HepG2 (cell line): Measurements from ENCODE around the gene TWNK. TPM values are rescaled to one million over a fixed set of nuclear protein-coding genes. Genes with fewer than 3 reads are reported as not detected.

Experiments used
- ADNP ChIP-seq: sonication (generic); formaldehyde crosslinking; IDR thresholded peaks from 2 replicates; pipeline ENCODE4 v1.4.0; 2020; ENCODE audit warnings: missing genetic modification reagents
- CHD2 ChIP-seq: IDR thresholded peaks from 2 replicates; pipeline ENCODE4 v1.6.1; 2011; ENCODE audit warnings: low read depth, low read length, improper control_type of control experiment
- DZIP1 ChIP-seq: sonication (generic); formaldehyde crosslinking; IDR thresholded peaks from 2 replicates; pipeline ENCODE4 v1.5.0; 2020; ENCODE audit warnings: mild to moderate bottlenecking, missing genetic modification reagents
- FIP1L1 ChIP-seq: fragments of 200-400 bp; formaldehyde crosslinking; IDR thresholded peaks from 2 replicates; pipeline ENCODE4 v1.6.1; 2018; ENCODE audit warnings: low read depth, mild to moderate bottlenecking, low read length, moderate library complexity, borderline replicate concordance; ENCODE audit not compliant: insufficient read depth
- FOSL2 ChIP-seq: sonication (generic); formaldehyde crosslinking; IDR thresholded peaks from 2 replicates; pipeline ENCODE4 v1.4.0; 2020; ENCODE audit warnings: missing genetic modification reagents
- GTF2F1 ChIP-seq: fragments of 150-350 bp; IDR thresholded peaks from 2 replicates; pipeline ENCODE4 v1.6.1; 2014; ENCODE audit warnings: low read length
- HOXD1 ChIP-seq: sonication (generic); formaldehyde crosslinking; IDR thresholded peaks from 2 replicates; pipeline ENCODE4 v1.5.0; 2020; ENCODE audit warnings: missing genetic modification reagents
- IKZF1 ChIP-seq: fragments of 450-650 bp; IDR thresholded peaks from 2 replicates; pipeline ENCODE4 v1.7.1; 2016
- ISL2 ChIP-seq: sonication (generic); formaldehyde crosslinking; IDR thresholded peaks from 2 replicates; pipeline ENCODE4 v1.5.0; 2020; ENCODE audit warnings: missing genetic modification reagents
- KLF11 ChIP-seq: IDR thresholded peaks from 2 replicates; pipeline ENCODE4 v1.6.1; 2016; ENCODE audit warnings: missing compliant biosample characterization
- KMT2B ChIP-seq: IDR thresholded peaks from 2 replicates; pipeline ENCODE4 v1.6.1; 2016; ENCODE audit warnings: missing genetic modification reagents, missing compliant biosample characterization
- MXD3 ChIP-seq: IDR thresholded peaks from 2 replicates; pipeline ENCODE4 v1.6.1; 2016; ENCODE audit warnings: mild to moderate bottlenecking, missing biosample characterization, missing genetic modification reagents
- PRDM15 ChIP-seq: sonication (generic); formaldehyde crosslinking; IDR thresholded peaks from 2 replicates; pipeline ENCODE4 v1.4.0; 2020; ENCODE audit warnings: missing genetic modification reagents
- SOX6 ChIP-seq, 2 experiments: fragments of 450-650 bp in 1 of 2; sonication (generic) in 1 of 2; formaldehyde crosslinking in 1 of 2; IDR thresholded peaks; 2 replicates each; pipeline versions ENCODE4 v1.4.0 to v1.6.1; 2017 to 2020; ENCODE audit warnings: antibody characterized with exemption in 1 of 2, mild to moderate bottlenecking in 1 of 2, missing genetic modification reagents in 1 of 2
- ZBTB10 ChIP-seq: sonication (generic); formaldehyde crosslinking; IDR thresholded peaks from 2 replicates; pipeline ENCODE4 v1.4.0; 2020; ENCODE audit warnings: missing genetic modification reagents, borderline replicate concordance
- ZNF333 ChIP-seq: sonication (generic); formaldehyde crosslinking; IDR thresholded peaks from 2 replicates; pipeline ENCODE4 v1.4.0; 2020; ENCODE audit warnings: mild to moderate bottlenecking, missing genetic modification reagents, borderline replicate concordance
- ZNF451 ChIP-seq: sonication (generic); formaldehyde crosslinking; IDR thresholded peaks from 2 replicates; pipeline ENCODE4 v1.5.0; 2020; ENCODE audit warnings: mild to moderate bottlenecking, missing genetic modification reagents
- ZNF460 ChIP-seq: sonication (generic); formaldehyde crosslinking; IDR thresholded peaks from 2 replicates; pipeline ENCODE4 v1.5.1; 2020; ENCODE audit warnings: missing genetic modification reagents, mild to moderate bottlenecking, borderline replicate concordance
- ZNF558 ChIP-seq: sonication (generic); formaldehyde crosslinking; IDR thresholded peaks from 2 replicates; pipeline ENCODE4 v1.9.0; 2022; ENCODE audit warnings: mild to moderate bottlenecking, missing genetic modification reagents, borderline replicate concordance
- ZNF562 ChIP-seq: sonication (generic); formaldehyde crosslinking; IDR thresholded peaks from 2 replicates; pipeline ENCODE4 v1.8.0; 2022; ENCODE audit warnings: missing genetic modification reagents, borderline replicate concordance
- ZNF720 ChIP-seq: sonication (generic); formaldehyde crosslinking; IDR thresholded peaks from 2 replicates; pipeline ENCODE4 v1.4.0; 2020; ENCODE audit warnings: missing genetic modification reagents
- polyA plus RNA-seq, 8 experiments: library from polyadenylated mRNA; depleted of rRNA in 3 of 8; stranded (reverse) in 7 of 8; unstranded in 1 of 8; fragments of >200 nt; fragmentation: Illumina TruSeq in 4 of 8; extraction: Trizol in 4 of 8; gene quantifications; 2 replicates each; pipeline versions ENCODE4 v1.2.1 to v1.2.3, GENCODE V29; 2011 to 2016; ENCODE audit warnings: low read depth in 4 of 8, missing spikeins in 1 of 8, mixed read lengths in 1 of 8; ENCODE audit not compliant: insufficient read depth in 1 of 8
- total RNA-seq, 5 experiments: library from RNA; depleted of rRNA; stranded (reverse); fragments of >200 nt; fragmentation: Illumina TruSeq; extraction: Trizol; gene quantifications; 2 replicates each; pipeline ENCODE4 v1.2.3, GENCODE V29; 2016; ENCODE audit warnings: low read depth in 1 of 5

TWNK gene
- total and polyA plus RNA-seq, 2 of the 13 experiments (the other 11 are each of a cell fraction or from before 2014, with no cell fraction given), result 10.7 to 16.5 TPM

- TF ChIP-seq ZNF333 (CRISPR knock-in tag) (0 out of 2 replicates have a peak, but pooled peaks have one; percentile 13), FIP1L1 (no peak), ZNF558 (CRISPR knock-in tag) (no peak), ISL2 (CRISPR knock-in tag) (no peak), ZNF460 (CRISPR knock-in tag) (no peak), HOXD1 (CRISPR knock-in tag) (no peak), KLF11 (CRISPR knock-in tag) (no peak), ZNF562 (CRISPR knock-in tag) (no peak), FOSL2 (CRISPR knock-in tag) (no peak), ZBTB10 (CRISPR knock-in tag) (0 out of 2 replicates have a peak, but pooled peaks have one; percentile 36), ZNF451 (CRISPR knock-in tag) (no peak), GTF2F1 (no peak), IKZF1 (no peak), SOX6 (IDR thresholded peaks at IDR 0.05) (no peak), SOX6 (CRISPR knock-in tag; IDR thresholded peaks at IDR 0.05) (no peak), CHD2 (no peak), MXD3 (no peak), ZNF720 (no peak), ADNP (CRISPR knock-in tag) (no peak), DZIP1 (CRISPR knock-in tag) (no peak), PRDM15 (no peak), KMT2B (CRISPR knock-in tag) (no peak)
These were observed 15.0 kb upstream of the TWNK start (continued) for GRCh38 chr10:100972115-100972903.
